Stimulated activated CD8-positive, alpha-beta memory T cell treated with anti-CD3 and anti-CD28 coated beads, Interleukin-15, amount 100 ng/mL, for 1 hour (primary cell): ENCODE data around the gene DEFB131A.
"Not testable (repeated sequence)": the region's sequence is repeated elsewhere in the genome, so short reads cannot be mapped to it uniquely, and the experiment has no call there.

ENCODE experiments used
- DNase-seq: peaks from one replicate; pipeline ENCODE4 v3.0.0-alpha.2; 2020; ENCODE audit warnings: low read depth

The DEFB131A gene, protein sequence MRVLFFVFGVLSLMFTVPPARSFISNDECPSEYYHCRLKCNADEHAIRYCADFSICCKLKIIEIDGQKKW

DNA sequence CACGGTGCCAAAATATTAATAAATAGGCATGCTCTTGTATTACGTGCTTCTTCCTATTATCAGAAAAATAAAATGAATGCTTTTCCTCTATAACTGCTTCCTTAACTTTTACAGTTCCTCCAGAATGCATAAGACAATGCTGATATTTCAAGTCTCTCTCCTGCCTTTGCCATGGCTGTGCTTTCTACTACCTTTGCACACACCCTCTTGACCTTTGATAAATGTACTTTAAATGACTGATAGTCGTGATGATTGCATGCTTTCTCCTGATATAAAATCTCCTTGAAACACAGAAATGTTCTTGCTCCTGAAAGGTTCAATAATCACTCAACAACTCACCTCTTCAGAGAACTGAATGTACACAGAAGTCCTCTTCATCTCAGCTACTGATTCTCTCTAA is at the start of gene DEFB131A:
Gene DEFB131A (plus strand): TSS at position 301 of the 400 bp plus-strand sequence. CDS start 120 bp downstream, outside the sequence.
- DNase-seq: not testable (repeated sequence)

DNA sequence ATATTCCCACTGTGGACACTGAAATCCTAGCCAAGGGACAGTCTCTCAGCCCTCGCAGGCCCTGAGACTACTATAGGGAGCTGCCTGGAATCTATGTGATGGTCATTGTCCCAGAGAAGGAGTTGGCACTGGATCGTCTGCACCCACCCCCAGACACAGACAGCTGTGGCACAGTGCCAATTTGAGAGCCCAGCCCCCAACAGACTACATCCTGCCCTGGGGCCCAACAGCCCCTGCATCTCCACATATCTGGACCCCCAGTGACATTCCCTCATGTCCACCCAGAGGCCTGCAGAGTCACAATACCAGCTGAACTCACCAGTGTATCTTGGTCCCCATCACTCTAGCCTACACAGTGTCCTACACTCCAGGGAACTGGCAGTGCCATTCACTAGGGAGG is 38.4 kb upstream of the DEFB131A start:
- DNase-seq: not testable (repeated sequence)

DNA sequence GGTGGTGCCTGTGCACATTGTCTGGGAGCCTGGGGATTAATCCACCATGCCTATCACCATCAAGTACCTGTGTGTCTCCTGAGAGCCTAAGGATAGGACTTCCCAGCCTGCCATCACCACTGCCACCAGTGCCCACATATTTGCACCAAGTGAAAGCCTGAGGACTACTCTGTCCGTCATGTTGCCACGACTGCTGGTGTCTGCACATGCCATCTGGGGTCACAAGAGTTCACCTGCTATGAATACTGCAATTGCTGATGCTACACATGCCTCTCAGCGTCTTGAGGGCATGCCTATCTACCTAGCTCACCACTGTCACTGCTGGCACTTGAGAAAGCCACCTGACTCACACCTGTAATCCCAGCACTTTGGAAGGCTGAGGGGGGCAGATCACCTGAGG is 37.7 kb upstream of the DEFB131A start:
- not testable (repeated sequence) for DNase-seq

DNA sequence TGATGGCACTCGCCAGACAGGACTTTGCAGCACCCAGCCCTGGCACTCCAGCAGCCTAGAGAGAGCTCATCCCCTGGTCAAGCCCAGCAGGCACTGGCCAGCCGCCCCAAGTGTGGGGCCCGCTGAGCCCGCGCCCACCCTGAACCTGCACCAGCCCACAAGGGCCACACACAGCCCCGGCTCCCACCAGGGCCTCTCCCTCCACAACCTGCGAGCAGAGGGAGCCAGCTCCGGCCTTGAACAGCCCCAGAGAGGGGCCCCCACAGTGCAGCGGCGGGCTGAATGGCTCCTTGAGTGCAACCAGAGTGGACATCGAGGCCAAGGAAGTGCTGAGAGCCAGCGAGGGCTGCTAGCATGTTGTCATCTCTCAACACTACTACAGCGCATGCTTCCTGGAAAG is 34.4 kb upstream of the DEFB131A start:
- DNase-seq: no peak

DNA sequence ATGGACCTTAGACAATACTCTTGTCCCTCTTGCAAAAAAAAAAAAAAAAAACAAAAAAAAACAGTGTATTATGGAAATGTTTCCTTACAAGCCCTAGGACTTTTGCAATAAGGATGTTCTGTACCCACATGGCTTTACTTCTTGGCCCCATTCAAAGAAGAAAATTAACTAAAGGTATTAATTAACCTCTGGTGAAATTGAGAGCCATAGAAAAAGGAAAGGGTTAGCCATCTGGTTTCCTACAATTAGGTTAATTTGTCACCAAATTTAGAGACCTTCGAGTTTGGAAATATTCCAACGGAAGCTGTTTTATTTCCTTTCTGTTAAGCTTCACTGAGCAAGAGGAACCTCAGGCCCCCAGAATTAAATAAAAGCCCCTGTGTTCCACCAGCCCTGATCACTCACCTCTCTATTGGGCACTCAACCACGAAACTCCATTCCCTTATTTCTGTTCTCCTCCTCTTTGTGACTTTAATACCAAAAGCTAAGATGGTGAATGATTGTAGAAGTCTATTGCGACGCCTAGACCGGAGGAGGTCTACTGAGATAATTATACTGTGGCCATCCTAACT is 22.2 kb upstream of the DEFB131A start:
- not testable (repeated sequence) for DNase-seq

DNA sequence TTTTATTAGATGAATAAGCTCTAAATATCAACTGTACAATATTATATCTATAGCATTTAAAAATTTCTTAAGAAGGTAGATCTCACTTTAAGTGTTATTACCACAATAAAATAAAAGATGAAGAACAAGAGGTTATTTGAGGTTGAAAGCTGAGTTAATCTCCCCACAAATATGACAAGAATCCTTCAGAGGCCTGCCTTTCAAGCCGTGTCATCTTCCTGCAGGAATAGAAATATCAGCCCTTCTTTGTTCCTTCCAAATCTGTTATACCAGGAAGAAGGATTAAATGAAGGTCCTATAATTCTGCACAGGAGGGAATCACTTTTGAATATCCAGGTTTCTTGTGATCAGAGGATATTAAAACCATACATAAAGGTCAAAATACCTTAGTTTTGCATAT is 18.3 kb upstream of the DEFB131A start:
- DNase-seq: not testable (repeated sequence)

DNA sequence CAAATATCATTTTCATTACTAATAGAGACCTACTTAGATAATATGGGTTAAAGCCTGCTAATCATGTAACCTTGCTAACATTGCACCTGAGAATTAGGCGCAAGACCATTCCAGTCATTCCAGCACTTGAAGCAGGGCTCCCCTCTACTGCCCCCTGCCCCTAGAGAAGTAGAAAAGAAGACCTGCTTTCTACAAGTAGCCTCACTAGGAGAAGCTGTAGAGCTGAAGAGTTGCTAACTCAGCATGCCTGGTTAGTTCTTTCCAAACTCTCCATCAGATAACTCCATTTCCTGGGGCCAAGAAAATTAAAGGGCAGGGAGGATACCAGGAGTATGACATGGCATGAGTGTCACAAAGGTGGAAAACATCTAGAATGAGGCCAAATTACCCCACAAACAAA is 14.2 kb upstream of the DEFB131A start:
- not testable (repeated sequence) for DNase-seq

DNA sequence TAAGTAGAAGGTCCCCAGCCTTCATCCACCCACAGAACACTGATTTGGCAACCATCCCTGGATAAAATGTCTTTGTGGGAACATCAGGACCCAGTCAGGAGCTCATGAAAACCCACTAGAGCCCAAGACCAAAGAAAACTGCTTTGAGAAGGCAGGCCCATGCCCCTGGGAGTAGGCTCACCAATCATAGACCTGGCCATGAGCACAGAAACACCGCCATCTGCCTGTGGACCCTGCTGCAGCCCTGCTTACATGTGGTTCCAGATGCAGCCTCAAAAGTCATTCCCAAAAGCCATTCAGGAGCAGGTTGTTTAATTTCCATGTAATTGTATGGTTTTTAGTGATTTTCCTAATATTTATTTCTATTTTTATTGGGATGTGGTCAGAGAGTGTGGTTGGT is 10.9 kb upstream of the DEFB131A start:
- not testable (repeated sequence) for DNase-seq

DNA sequence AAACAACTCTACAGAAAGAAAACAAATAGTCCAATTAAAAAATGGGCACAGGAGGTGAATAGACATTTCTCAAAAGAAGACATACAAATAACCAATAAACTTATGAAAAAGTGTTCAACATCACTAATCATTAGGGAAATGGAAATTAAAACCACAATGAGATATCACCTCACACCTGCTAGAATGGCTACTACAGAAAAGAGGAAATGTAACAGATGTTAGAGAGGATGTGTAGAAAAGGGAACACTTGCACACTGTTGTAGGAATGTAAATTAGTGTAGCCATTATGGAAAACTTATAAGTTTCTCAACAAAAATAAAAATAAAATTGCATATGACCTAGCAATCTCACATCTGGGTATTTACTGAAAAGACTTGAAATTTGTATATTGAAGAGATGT is 7.5 kb upstream of the DEFB131A start:
- not testable (repeated sequence) for DNase-seq

DNA sequence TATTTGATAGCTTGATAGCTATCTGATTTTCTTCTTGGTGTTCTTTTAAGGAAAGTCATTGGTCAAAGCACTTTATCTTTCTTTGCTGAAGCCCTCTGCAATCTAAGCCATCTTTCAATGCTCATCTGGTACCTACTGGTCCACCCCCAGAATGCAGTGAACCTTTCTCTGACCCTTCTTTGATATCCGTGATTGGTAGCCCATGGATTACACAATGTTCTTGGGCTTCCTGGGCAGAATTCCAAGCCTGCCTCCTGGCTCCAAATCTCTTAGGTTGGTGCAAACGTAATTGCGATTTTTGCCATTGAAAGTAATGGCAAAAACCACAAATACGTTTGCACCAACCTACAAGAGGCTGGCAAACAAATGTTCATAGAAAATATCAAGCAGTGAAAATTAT is 1.9 kb upstream of the DEFB131A start:
- DNase-seq: not testable (repeated sequence)

DNA sequence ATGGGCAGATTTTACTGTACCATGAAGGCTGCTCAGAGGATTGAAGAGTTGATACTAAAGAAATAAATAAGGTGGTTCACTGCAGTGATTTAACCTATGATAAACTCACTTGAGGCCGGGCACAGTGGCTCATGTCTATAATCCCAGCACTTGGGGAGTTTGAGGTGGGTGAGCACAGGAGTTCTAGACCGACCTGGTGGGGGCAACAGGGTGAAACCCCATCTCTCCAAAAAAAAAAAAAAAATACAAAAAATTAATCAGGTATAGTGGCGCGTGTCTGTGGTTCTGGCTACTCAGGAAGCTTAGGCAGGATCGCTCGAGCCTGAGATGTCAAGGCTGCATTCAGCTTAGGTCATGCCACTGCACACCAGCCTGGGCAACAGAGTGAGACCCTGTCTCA is 467 bp downstream of the DEFB131A start:
- not testable (repeated sequence) for DNase-seq

DNA sequence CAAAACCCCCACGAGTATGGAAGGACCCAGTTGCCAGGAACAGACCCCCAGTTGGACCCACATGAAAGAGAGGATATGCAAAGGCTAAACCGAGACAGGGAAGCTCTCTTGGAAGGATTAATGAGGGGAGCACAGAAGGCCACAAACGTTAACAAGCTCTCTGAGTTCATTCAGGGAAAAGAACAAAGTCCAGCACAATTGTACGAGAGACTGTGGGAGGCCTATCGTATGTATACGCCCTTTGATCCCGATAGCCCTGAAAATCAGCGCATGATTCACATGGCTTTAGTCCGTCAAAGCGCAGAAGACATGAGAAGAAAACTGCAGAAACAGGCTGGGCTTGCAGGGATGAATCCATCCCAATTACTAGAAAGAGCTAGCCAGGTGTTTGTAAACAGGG is 8.0 kb downstream of the DEFB131A start:
- DNase-seq: not testable (repeated sequence)

DNA sequence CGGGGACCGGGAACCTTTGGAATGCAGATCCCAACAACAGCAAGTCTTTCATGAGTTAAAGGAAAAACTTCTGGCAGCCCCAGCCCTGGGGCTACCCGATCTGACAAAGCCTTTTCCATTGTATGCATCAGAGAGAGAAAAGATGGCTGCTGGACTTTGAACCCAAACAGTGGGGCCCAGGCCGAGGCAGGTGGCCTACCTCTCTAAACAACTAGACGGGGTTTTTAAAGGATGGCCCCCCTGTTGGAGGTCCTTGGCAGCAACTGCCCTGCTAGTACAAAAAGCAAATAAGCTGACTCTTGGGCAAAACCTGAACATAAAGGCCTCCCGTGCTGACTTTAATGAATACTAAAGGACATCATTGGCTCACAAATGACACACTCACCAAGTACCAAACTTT is 10.1 kb downstream of the DEFB131A start:
- not testable (repeated sequence) for DNase-seq

DNA sequence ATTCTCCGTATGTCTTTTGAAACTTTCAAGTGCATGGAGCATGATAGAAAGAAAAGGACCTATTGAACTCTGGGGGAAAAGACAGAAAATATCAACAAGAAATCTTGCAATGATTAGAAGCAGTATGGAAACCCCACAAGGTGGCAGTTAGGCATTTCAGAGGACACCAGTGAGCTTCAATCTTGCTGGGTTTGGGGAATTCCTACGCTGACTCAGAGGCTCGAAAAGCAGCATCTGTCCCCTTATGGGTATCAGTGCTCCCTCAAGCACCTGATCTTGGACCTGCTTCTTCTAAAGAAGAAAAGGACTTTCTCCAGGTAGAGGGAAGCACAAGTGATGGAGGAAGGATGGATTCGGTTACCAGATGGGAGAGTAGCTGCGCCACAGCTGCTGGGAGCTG is 10.8 kb downstream of the DEFB131A start:
- DNase-seq: not testable (repeated sequence)

DNA sequence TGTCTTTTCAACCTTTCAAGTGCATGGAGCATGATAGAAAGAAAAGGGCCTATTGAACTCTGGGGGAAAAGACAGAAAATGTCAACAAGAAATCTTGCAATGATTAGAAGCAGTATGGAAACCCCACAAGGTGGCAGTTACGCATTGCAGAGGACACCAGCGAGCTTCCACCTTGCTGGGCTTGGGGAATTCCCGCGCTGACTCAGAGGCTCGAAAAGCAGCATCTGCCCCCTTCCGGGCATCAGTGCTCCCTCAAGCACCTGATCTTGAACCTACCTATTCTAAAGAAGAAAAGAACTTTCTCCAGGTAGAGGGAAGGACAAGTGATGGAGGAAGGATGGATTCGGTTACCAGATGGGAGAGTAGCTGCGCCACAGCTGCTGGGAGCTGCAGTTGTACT is 35.3 kb downstream of the DEFB131A start:
- DNase-seq: not testable (repeated sequence)

DNA sequence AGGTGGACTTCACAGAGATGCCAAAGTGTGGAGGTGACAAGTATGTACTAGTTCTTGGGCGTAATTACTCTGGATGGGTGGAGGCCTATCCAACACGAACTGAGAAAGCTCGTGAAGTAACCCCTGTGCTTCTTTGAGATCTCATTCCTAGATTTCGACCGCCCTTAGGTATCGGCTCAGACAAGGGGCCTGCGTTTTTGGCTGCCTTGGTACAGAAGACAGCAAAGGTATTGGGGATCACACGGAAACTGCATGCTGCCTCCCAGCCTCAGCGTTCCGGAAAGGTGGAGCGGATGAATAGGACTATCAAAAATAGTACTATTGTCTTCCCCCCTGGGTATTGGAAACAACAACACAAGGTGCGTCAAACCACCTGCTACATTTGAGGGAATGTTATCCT is 35.9 kb downstream of the DEFB131A start:
- not testable (repeated sequence) for DNase-seq

DNA sequence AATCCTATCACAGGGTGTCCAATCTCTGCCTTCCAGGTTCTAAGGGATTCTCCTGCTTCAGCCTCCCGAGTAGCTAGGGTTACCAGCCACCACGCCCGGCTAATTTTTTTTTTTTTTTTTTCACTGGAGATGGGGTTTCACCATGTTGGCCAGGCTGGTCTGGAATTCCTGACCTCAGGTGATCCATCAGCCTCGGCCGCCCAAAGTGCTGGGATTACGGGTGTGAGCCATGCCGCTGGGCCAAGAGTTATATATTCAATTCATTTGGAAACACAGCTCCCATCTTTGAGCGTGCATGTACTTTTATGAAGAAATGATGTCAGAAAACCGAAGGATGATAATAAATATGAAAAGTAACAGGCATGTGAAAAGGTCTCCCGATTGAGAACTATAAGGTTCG is 38.7 kb downstream of the DEFB131A start:
- not testable (repeated sequence) for DNase-seq

DNA sequence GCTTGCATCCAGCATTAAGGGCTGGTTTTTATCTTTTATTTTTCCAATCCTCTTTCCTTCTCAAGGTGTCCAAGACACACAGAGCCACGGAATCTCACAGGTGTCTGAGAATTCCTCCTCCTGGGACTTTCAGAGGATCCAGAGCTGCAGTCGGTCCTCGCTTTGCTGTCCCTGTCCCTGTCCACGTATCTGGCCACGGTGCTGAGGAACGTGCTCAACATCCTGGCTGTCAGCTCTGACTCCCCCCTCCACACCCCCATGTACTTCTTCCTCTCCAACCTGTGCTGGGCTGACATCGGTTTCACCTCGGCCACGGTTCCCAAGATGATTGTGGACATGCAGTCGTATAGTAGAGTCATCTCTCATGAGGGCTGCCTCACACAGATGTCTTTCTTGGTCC is 39.5 kb downstream of the DEFB131A start:
- DNase-seq: not testable (repeated sequence)

DNA sequence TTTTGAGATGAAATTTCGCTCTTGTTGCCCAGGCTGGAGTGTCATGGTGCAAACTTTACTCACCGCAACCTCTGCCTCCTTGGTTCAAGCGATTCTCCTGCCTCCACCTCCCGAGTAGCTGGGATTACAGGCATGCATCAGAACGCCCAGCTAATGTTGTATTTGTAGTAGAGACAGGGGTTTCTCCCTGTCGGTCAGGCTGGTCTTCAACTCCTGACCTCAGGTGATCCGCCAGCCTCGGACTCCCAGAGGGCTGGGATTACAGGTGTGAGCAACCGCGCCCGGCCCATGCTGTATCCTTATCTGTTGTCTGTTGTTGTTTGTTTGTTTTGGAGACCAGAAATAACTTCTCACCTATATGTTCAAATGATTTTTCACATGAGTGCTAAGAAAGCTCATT is 42.7 kb downstream of the DEFB131A start:
- not testable (repeated sequence) for DNase-seq

DNA sequence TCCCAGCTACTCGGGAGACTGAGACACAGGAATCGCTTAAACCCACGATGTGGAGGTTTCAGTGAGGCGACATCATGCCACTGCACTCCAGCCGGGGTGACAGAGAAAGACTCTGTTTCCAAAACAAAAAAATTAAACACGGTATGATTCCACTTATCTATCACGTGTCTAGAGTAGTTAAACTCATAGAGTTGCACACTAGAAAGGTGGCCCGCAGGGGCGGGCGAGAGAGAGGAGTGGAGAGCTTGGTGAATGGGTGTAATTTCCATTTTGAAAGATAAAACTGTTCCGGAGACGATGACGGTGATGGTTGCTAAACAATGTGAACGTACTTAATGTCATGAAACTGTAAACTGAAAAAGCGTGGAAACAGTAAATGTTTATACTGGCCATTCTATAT is 44.6 kb downstream of the DEFB131A start:
- DNase-seq: not testable (repeated sequence)

DNA sequence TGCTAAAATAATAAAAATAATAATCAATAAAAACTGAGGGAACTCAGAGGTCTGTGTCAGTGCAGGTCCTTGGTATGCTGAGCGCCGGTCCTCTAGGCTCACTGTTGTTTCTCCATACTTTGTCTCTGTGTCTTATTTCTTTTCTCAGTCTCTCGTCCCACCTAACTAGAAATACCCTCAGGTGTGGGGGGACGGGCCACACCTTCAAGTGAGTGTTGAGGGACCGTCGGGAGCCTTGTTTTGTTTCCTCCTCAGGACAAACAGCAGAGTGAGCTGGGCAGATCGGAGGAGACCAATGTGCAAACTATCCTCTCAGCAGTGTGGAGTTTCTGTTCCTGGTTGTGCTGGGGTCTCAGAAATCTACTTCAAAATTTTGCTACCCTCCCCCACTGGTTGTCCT is 46.3 kb downstream of the DEFB131A start:
- DNase-seq: not testable (repeated sequence)

DNA sequence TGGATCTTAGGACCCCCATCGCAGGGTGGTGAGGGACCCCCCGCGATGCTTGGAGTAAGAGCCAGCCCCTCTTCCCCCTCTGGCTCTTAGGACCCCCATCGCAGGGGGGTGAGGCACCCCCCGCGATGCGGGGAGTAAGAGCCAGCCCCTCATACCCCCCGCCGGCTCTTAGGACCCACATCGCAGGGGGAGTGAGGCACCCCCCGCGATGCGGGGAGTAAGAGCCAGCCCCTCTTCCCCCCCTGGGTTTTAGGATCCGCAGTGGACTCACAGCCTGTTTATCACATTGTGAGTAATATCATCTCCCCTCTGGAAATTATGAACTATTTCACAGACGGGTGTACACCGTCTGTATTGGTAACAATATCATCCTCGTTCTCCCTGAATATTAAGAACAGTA is 46.8 kb downstream of the DEFB131A start:
- DNase-seq: not testable (repeated sequence)

DNA sequence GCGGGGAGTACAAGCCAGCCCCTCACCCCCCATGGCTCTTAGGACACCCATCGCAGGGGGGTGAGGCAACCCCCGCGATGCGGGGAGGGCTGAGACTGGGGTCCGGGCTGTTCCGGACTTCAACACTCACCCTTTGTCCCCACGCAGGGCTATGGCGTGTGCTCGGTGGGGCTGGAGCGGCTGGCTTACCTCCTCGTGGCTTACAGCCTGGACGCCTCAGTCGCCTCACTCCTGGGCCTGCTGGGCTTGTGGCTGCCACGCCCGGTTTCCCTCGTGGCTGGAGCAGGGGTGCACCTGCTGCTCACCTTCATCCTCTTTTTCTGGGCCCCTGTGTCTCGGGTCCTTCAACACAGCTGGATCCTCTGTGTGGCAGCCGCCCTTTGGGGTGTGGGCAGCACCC is 49.4 kb downstream of the DEFB131A start:
- DNase-seq: not testable (repeated sequence)
